Measurements from ENCODE around the gene DCAF15.

DCAF15 gene

DNA sequence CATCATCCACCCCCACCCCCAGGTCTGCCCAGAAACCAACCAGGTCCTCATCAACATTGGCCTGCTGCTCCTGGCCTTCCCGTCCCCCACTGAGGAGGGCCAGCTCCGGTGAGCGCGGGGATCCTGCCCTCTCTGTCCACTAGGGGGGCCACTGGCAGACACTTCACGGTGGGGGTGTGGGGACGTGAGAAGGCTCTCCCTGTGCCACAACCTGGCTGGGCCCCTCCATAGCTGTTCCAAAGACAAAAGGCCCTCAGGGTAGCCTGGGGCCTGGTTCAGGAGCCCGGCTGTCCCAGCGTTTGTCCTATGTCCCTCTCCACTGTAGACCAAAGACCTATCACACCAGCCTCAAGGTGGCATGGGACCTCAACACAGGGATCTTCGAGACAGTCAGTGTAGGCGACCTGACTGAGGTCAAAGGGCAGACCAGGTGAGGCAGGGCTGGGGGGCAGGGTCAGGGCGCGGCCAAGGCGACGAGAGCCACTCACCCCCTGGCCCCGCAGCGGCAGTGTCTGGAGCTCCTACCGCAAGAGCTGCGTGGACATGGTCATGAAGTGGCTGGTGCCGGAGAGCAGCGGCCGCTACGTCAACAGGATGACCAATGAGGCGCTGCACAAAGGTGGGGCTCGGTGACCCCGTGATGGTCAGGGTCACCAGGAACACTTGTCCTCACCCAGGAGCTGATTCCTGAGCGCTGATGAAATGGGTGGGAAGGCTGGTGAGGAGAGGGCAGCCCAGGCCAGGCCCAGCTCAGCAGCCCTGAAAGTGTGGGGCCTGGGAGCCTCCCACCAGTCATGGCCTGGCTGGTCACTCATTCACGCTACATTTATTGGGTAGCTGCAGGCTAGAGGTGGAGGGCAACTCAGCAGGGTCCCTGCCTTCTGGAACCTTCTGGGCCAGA lies 7.9 kb downstream of the DCAF15 start:
- no peak overlapping the region for H3K4me3 ChIP-seq (ENCODE audit: low read depth, low read length)
- DNase-seq (ENCODE audit: low read depth), result peak; percentile 31
- TF ChIP-seq, protein P1, sequence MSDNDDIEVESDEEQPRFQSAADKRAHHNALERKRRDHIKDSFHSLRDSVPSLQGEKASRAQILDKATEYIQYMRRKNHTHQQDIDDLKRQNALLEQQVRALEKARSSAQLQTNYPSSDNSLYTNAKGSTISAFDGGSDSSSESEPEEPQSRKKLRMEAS (IDR thresholded peaks at IDR 0.05; ENCODE audit: low read depth, low read length), result no peak
- TF ChIP-seq, protein P2, sequence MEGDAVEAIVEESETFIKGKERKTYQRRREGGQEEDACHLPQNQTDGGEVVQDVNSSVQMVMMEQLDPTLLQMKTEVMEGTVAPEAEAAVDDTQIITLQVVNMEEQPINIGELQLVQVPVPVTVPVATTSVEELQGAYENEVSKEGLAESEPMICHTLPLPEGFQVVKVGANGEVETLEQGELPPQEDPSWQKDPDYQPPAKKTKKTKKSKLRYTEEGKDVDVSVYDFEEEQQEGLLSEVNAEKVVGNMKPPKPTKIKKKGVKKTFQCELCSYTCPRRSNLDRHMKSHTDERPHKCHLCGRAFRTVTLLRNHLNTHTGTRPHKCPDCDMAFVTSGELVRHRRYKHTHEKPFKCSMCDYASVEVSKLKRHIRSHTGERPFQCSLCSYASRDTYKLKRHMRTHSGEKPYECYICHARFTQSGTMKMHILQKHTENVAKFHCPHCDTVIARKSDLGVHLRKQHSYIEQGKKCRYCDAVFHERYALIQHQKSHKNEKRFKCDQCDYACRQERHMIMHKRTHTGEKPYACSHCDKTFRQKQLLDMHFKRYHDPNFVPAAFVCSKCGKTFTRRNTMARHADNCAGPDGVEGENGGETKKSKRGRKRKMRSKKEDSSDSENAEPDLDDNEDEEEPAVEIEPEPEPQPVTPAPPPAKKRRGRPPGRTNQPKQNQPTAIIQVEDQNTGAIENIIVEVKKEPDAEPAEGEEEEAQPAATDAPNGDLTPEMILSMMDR (IDR thresholded peaks at IDR 0.05; ENCODE audit: low read depth, low read length), result peak; percentile 17
- TF ChIP-seq MYC (IDR thresholded peaks at IDR 0.05; ENCODE audit: low read depth, low read length), result no peak
- no peak for TF ChIP-seq POLR2A (IDR thresholded peaks at IDR 0.05; ENCODE audit: extremely low read depth, insufficient read length)

DNA sequence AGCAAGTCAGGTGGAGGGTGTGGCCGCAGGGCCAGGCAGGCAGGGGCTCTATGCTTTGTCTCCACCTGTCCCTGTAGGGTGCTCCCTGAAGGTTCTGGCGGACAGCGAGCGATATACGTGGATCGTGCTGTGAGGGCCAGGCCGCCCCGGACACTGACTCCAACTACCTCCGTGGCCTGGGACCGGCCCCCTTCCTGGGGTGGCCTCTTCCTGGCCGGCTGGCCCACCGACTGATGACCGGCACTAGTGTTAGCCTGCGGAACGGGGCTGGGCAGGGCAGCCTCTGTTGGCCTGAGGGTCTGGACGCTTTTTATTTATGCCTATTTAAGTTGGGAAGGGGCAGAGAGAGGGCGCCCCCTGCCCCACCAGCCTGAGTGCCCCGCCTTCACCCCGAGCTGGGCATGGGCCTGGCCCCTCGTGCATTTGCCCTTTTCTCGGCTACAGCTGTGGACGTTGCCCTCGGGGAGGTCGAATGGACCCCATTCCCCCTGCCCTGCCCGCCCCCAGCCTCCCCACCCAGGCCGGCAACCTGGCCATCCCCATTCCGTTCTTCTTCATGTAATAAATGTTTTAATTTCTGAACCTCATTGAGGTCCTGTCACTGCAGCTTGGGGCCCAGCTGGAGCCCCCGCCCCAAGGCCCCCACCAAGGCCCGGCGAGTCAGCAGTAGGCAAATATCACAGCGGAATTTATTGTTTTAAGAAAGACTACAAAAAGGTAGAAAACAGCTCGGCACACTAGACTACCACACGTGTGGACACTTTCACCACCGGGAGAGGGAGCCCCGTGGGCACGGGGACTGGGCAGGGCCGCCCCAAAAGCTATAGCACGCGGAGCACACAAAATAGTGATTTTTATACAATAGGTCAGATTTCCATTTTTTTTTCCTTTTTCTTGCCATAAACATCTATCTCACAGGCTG lies 8.8 kb downstream of the DCAF15 start:
- no peak overlapping the region for H3K4me3 ChIP-seq (ENCODE audit: low read depth, low read length)
- no peak for DNase-seq (ENCODE audit: low read depth)
- TF ChIP-seq, protein P2 (IDR thresholded peaks at IDR 0.05; ENCODE audit: low read depth, low read length), result no peak
- TF ChIP-seq, protein P1 (IDR thresholded peaks at IDR 0.05; ENCODE audit: low read depth, low read length), result no peak
- TF ChIP-seq POLR2A (IDR thresholded peaks at IDR 0.05; ENCODE audit: extremely low read depth, insufficient read length) (no peak), MYC (IDR thresholded peaks at IDR 0.05; ENCODE audit: low read depth, low read length) (no peak)

DNA sequence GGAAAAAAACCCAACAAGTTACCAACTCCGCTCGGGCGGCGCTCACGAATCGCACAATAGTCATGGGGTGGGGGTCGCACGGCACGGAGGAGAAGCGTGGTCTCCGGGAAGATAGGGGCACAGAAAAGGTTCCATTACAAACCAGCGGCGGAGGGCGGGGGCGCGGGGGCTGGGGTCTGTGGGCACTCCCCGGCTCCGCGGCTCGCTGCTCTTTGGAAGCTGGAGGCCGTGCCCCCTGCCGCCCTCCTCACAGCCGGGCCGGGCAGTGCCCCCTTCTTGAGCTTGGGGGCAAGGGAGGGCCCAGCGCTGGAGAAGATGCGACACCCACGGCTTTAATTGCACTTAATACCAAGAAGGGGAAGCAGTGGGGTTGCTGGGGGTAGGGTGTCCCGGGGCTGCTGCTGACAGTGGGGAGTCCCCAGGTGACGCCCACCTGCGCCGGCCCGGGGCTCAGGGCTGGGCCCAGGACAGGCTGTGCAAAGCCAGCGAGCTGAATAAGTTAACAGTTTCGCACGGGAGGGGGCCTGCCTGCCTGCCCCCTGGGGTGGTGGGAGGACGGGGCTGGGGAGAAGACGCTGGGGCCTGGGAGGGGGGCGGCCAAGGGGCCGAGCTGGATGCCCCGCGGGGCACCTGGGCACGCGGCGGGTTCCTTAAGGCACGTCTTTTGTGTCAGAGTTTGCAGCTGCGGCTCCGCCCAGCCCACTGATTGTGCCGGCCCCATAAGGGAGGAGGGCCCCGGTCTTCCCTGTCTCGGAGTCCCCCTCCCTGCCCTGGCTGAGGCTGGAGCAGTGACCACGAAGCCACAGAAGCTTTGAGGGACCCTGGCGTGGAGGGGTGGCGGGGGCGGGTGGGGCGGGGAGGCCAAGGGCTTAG lies 9.8 kb downstream of the DCAF15 start:
- TF ChIP-seq POLR2A (IDR thresholded peaks at IDR 0.05; ENCODE audit: extremely low read depth, insufficient read length), result no peak
- TF ChIP-seq, protein P1 (IDR thresholded peaks at IDR 0.05; ENCODE audit: low read depth, low read length), result no peak
- TF ChIP-seq MYC (IDR thresholded peaks at IDR 0.05; ENCODE audit: low read depth, low read length), result no peak
- TF ChIP-seq, protein P2 (IDR thresholded peaks at IDR 0.05; ENCODE audit: low read depth, low read length), result no peak
- no peak for DNase-seq (ENCODE audit: low read depth)
- no peak overlapping the region for H3K4me3 ChIP-seq (ENCODE audit: low read depth, low read length)

DNA sequence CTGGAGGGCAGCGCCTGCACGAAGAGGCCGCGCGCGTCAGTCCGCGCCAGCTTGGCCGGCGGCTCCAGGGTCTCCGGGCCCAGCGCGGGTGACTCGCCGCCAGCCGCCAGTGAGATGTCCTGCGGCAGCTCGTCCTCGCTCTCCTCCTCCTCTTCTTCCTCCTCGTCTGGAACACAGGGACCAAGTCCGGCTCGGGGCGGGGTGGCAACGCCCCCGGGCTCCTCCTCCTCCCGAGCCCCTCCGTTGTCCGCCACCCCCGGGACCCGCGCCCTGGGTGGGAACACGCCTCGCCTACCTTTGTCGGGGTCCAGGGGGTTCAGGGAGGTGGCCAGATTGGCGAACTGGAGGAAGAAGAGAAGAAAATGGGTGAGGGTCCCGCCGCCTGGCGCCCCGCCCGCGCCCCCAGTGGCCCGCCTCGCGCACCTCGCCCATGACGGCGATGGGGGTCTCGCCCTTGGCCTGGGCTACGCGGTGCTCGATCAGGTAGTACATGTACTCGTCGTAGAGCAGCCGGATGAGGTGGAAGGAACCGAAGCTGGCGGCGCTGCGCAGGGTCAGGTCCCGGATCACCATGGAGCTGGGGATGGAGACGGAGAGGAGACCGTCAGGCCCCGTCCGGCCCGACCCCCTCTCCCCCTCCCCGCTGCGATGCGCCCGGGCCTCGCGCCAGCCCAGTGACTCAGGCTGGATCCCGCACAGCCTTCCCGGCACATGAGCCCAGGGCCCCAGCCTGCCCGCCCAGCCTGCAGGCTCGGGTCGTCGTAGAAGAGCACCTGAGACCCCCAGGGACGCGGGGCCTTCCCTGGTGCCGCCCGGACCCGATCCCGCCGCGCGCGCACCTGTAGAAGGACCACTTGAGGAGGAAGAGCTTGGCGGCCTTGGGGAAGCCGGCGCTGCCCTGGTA lies 10.6 kb downstream of the DCAF15 start:
- no peak for DNase-seq (ENCODE audit: low read depth)
- no peak overlapping the region for H3K4me3 ChIP-seq (ENCODE audit: low read depth, low read length)
- TF ChIP-seq POLR2A (IDR thresholded peaks at IDR 0.05; ENCODE audit: extremely low read depth, insufficient read length), result no peak

DNA sequence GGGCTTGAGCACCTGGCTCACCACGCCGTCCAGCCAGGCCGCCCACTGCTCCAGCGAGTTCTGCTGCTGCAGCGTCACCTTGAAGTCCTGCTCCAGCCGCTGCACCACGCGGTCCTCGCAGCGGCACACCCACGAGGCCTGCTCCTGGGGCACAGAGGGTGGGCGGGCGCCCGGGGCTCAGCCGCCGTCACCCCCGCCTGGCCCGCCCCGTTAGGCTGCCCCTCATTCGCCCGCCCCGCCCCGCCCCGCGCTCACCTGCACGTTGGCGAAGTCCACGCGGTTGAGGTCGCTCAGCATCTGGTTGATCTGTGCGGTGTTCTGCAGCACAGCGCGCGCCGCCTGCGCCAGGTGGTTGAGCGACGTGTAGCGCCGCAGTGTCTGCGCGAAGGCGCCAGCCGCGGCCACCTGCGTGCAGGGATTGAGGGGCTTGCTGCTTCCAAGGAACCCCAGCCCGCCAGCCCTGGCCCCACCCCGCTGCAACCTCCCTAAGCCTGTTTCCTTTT lies 11.3 kb downstream of the DCAF15 start:
- no peak for DNase-seq (ENCODE audit: low read depth)
- no peak overlapping the region for H3K4me3 ChIP-seq (ENCODE audit: low read depth, low read length)
- TF ChIP-seq, protein P2 (IDR thresholded peaks at IDR 0.05; ENCODE audit: low read depth, low read length), result no peak
- TF ChIP-seq MYC (IDR thresholded peaks at IDR 0.05; ENCODE audit: low read depth, low read length), result no peak
- TF ChIP-seq, protein P1 (IDR thresholded peaks at IDR 0.05; ENCODE audit: low read depth, low read length), result no peak
- TF ChIP-seq POLR2A (IDR thresholded peaks at IDR 0.05; ENCODE audit: extremely low read depth, insufficient read length), result no peak

Measured in NB4 (cell line).